Neuron (in vitro differentiated cells): Measurements from ENCODE around the gene ORC6.

Experiments
- H2AFZ ChIP-seq: one replicate; pipeline ENCODE4 v1.6.1; 2013; ENCODE audit warnings: low read depth, mild to moderate bottlenecking, inconsistent platforms, low read length, moderate library complexity
- H3K27me3 ChIP-seq: one replicate; pipeline ENCODE4 v1.6.1; 2013; ENCODE audit warnings: low read length; ENCODE audit not compliant: insufficient read depth
- H3K36me3 ChIP-seq: one replicate; pipeline ENCODE4 v1.6.1; 2013; ENCODE audit warnings: low read length; ENCODE audit not compliant: insufficient read depth
- H3K4me1 ChIP-seq: one replicate; pipeline ENCODE4 v1.6.1; 2013; ENCODE audit warnings: low read length; ENCODE audit not compliant: insufficient read depth
- H3K4me3 ChIP-seq: 2 replicates; pipeline ENCODE4 v1.5.1; 2013; ENCODE audit warnings: mild to moderate bottlenecking, low read length, moderate library complexity
- H3K9me3 ChIP-seq: one replicate; pipeline ENCODE4 v1.6.1; 2013; ENCODE audit warnings: low read length

ORC6 gene

GRCh38 chr16:46746821-46747776 lies 57.6 kb downstream of the ORC6 start:
- no peak overlapping the region for H2AFZ ChIP-seq
- no peaks in the 10 kb centered on the region for H3K9me3 ChIP-seq
- H3K36me3 ChIP-seq: no peaks in the 10 kb centered on the region
- no peaks in the 10 kb centered on the region for H3K27me3 ChIP-seq
- H3K4me3 ChIP-seq: no peak overlapping the region
- peaks cover 35% of the 10 kb centered on the region for H3K4me1 ChIP-seq
